Measurements from ENCODE around the gene LRMDA.

The LRMDA gene

GRCh38 chr10:75852851-75853484 is 421.5 kb downstream of the LRMDA start:
- no peaks in the 10 kb centered on the region for H3K9me3 Mint-ChIP-seq
- no peaks in the 10 kb centered on the region for H3K4me1 Mint-ChIP-seq (ENCODE audit: low read depth)
- H3K27me3 Mint-ChIP-seq (ENCODE audit: low read depth) = no peaks in the 10 kb centered on the region
- H3K4me3 Mint-ChIP-seq = no peak overlapping the region
- H3K36me3 Mint-ChIP-seq (ENCODE audit: low read depth) = no peaks in the 10 kb centered on the region
- H3K27ac Mint-ChIP-seq = no peak overlapping the region

DNA sequence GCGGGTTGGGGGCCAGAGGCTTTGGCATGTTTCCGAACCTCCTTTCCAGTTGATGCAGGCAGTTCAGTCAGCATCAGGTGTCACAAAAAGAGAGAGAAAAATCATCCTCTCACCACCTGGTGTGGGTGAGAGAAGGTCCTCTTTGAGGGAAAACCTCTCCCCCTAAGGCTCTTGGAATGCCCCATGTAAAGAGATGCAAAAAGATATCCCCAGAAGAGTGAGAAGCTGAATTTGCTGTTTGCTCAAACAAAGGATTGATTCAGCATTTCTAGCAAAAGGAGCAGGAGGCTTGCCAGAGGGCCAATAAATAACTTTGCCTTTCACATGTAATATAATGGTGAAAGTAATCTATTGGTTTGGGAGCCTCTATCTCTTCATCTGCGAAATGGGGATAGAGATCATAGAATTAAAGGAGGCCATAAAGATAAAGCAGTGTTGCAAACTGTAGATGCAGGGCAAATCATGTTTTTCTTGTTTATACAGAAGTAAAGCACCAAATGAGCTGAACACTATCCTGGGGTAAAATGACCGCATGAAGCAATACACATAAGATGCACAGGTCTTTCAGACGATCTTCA is 425.9 kb downstream of the LRMDA start:
- Mint-ChIP-seq H3K27me3 (ENCODE audit: low read depth) (no peaks in the 10 kb centered on the region), H3K4me3 (no peak overlapping the region), H3K9me3 (no peaks in the 10 kb centered on the region), H3K4me1 (ENCODE audit: low read depth) (no peaks in the 10 kb centered on the region), H3K27ac (no peak overlapping the region), H3K36me3 (ENCODE audit: low read depth) (no peaks in the 10 kb centered on the region)

DNA sequence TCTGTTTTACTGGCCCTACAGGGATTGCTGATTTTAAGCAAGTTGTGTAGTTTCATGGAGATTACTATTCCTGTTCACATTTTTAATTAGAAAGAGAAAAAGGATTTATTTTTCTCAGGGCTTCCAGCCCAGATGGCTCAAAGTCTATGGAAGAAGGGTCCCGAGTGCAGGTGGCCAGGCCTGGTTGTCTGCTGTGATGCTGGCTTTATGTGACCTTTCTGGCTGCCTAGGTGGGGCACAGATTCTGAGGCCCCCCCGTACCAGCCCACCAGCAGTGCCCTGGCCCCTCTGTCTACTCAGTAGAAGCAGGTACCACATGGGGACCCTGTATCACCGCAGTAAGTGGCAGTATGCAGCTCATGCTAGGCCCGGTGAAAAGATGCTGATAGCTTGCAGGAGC is 426.5 kb downstream of the LRMDA start:
- no peaks in the 10 kb centered on the region for H3K4me1 Mint-ChIP-seq (ENCODE audit: low read depth)
- no peaks in the 10 kb centered on the region for H3K27me3 Mint-ChIP-seq (ENCODE audit: low read depth)
- no peaks in the 10 kb centered on the region for H3K36me3 Mint-ChIP-seq (ENCODE audit: low read depth)
- no peaks in the 10 kb centered on the region for H3K9me3 Mint-ChIP-seq
- no peak overlapping the region for H3K27ac Mint-ChIP-seq
- H3K4me3 Mint-ChIP-seq = no peak overlapping the region

DNA sequence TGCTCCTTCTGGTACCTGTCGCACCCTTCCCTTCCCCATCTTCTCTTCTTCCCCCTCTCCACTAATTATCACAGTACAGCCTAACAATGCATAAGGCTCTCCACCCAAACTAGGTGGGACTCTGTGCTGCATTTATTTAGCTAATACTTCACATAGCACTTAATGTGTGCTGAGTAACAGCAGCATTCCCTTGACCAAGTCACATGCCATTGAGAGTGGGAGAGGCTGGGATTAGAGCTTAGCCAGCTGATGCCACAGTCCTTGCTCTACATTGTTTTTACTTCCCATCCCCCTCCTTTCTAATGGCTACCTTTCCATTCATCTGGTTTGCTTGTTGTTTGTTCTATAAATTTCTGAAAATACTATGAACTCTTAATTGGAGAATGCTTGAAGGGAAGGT is 426.9 kb downstream of the LRMDA start:
- H3K36me3 Mint-ChIP-seq (ENCODE audit: low read depth) = no peaks in the 10 kb centered on the region
- no peaks in the 10 kb centered on the region for H3K27me3 Mint-ChIP-seq (ENCODE audit: low read depth)
- H3K4me3 Mint-ChIP-seq = no peak overlapping the region
- no peak overlapping the region for H3K27ac Mint-ChIP-seq
- H3K4me1 Mint-ChIP-seq (ENCODE audit: low read depth) = no peaks in the 10 kb centered on the region
- H3K9me3 Mint-ChIP-seq = no peaks in the 10 kb centered on the region

DNA sequence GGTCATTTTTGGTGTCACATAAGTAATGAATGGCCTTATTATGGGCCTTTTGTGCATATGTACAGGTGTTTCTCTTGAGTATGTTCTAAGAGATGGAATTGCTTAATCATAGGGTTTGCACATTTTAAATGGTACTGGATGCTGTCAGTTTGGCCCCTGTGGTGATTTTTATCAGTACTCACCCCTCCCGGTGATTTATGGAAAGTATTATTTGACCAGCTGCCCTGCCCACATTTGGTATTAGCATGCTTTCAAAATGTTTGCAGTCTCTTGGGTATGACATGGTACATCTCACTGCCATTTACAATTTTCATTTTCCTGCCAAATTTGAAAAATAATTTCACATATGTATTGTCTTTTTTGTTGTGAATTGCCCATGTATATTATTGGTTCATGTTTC is 427.7 kb downstream of the LRMDA start:
- Mint-ChIP-seq H3K27ac (no peak overlapping the region), H3K4me3 (no peak overlapping the region), H3K36me3 (ENCODE audit: low read depth) (no peaks in the 10 kb centered on the region), H3K9me3 (no peaks in the 10 kb centered on the region), H3K4me1 (ENCODE audit: low read depth) (no peaks in the 10 kb centered on the region), H3K27me3 (ENCODE audit: low read depth) (no peaks in the 10 kb centered on the region)

DNA sequence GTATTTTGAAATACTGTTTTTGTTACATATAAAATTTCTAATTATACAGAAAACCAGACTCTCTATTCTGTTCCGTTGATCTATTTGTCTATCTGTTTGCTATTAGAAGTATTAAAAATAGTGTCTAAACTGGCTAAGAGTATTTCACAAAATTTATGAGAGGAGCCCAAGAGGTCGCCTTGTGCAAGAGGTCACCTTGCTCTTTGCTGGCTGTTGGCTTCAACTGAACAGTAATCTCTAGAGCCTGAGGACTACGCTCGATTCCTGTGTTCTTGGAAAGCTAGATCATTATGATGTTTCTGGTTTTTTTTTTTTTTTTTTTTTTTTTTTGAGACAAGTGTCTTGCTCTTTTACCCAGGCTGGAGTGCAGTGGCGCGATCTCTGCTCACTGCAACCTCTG is 428.6 kb downstream of the LRMDA start:
- H3K4me1 Mint-ChIP-seq (ENCODE audit: low read depth) = no peaks in the 10 kb centered on the region

GRCh38 chr10:75861582-75861981 is 430.2 kb downstream of the LRMDA start:
- Mint-ChIP-seq H3K27me3 (ENCODE audit: low read depth) (no peaks in the 10 kb centered on the region), H3K36me3 (ENCODE audit: low read depth) (no peaks in the 10 kb centered on the region), H3K4me1 (ENCODE audit: low read depth) (no peaks in the 10 kb centered on the region)

More for the DNA sequence above, 428.6 kb downstream of the LRMDA start:
- no peak overlapping the region for H3K27ac Mint-ChIP-seq
- H3K27me3 Mint-ChIP-seq (ENCODE audit: low read depth) = no peaks in the 10 kb centered on the region
- no peaks in the 10 kb centered on the region for H3K9me3 Mint-ChIP-seq
- no peaks in the 10 kb centered on the region for H3K36me3 Mint-ChIP-seq (ENCODE audit: low read depth)
- no peak overlapping the region for H3K4me3 Mint-ChIP-seq

GRCh38 chr10:75862935-75863334 is 431.5 kb downstream of the LRMDA start:
- Mint-ChIP-seq H3K27me3 (ENCODE audit: low read depth) (no peaks in the 10 kb centered on the region), H3K36me3 (ENCODE audit: low read depth) (no peaks in the 10 kb centered on the region), H3K4me3 (no peak overlapping the region), H3K9me3 (no peaks in the 10 kb centered on the region), H3K4me1 (ENCODE audit: low read depth) (no peaks in the 10 kb centered on the region), H3K27ac (no peak overlapping the region)

More at GRCh38 chr10:75861582-75861981, 430.2 kb downstream of the LRMDA start:
- Mint-ChIP-seq H3K4me3 (no peak overlapping the region), H3K9me3 (no peaks in the 10 kb centered on the region), H3K27ac (no peak overlapping the region)

DNA sequence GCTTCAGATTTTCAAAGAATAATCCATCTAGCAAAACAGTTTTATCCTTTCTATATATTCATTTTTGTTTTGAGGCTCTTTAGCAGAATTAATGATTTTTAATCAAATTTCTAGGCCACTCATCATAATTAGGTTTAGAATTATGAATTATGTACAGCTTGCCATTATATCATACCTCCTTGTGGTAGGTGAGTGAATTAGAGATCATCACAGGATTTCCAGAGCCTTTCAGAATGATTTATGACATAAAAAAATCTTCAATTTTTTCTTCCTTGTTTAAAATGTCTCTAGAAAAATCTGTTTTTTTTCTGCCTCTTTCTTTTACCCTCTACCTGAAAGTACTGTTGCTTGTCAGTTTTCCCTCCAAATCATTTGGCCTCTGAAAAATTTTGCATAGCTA is 433.3 kb downstream of the LRMDA start:
- H3K9me3 Mint-ChIP-seq = no peaks in the 10 kb centered on the region
- H3K27ac Mint-ChIP-seq = no peak overlapping the region
- H3K27me3 Mint-ChIP-seq (ENCODE audit: low read depth) = no peaks in the 10 kb centered on the region
- H3K4me3 Mint-ChIP-seq = no peak overlapping the region
- no peaks in the 10 kb centered on the region for H3K4me1 Mint-ChIP-seq (ENCODE audit: low read depth)
- H3K36me3 Mint-ChIP-seq (ENCODE audit: low read depth) = no peaks in the 10 kb centered on the region

DNA sequence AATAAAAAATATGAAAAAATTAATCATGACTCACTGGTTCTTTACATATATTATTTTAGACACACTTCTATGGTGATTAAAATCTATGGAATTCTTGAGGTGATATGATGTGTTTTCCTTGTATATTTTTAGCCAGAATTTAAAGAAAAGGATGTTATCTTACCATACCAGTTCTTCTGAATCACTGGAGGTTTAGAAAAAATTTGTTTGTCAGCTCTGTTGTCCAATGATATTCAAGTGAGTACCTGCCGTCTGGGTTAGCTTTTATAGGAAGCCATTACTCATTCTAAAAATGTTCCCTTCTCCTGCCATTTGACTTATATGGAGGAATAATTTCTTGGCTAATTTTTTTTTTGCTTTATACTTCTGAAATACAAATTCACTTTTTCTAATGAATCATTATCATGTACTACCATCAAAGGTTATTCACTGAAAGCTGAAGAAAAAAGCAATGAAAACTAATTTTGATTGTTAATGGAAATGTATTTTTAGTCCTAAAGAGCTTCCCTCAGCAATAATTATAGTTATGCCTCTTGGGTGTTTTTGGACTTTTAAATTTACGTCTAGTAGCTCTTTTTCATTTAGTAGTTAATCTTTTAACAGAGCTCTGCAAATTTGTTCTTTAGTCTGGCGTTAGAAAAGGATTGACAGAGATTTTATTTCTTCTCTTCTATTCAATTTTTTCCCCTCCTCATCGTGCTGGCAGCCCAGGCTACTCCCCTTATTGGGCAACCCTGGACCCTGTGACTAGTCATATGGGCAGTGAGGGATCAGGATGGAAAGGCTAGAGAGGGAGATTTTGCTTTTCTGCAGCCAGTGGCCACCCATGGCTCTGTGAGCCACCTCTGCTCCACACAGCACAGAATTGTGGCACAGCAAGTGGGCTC is 434.2 kb downstream of the LRMDA start:
- Mint-ChIP-seq H3K4me3 (no peak overlapping the region), H3K4me1 (ENCODE audit: low read depth) (no peaks in the 10 kb centered on the region), H3K27ac (no peak overlapping the region), H3K27me3 (ENCODE audit: low read depth) (no peaks in the 10 kb centered on the region), H3K9me3 (no peaks in the 10 kb centered on the region), H3K36me3 (ENCODE audit: low read depth) (no peaks in the 10 kb centered on the region)

DNA sequence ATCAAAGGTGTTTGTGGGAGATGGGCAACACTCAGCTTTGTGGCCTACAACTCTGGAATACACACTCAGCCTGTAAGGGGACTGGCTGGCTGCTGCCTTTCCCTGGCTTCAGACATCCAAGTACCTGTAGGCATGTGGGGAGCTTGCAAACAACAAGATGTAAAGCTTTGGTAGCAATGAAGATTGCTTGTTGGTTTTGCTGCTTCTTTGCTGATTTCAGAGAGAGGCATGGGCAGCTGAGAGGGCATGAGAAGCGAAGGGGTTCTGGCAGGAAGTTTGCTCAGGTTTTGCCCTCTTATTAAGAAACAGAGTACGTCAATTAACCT is 434.8 kb downstream of the LRMDA start:
- no peaks in the 10 kb centered on the region for H3K27me3 Mint-ChIP-seq (ENCODE audit: low read depth)
- no peaks in the 10 kb centered on the region for H3K9me3 Mint-ChIP-seq
- no peak overlapping the region for H3K4me3 Mint-ChIP-seq
- H3K27ac Mint-ChIP-seq = no peak overlapping the region
- H3K4me1 Mint-ChIP-seq (ENCODE audit: low read depth) = no peaks in the 10 kb centered on the region
- no peaks in the 10 kb centered on the region for H3K36me3 Mint-ChIP-seq (ENCODE audit: low read depth)

GRCh38 chr10:75866731-75867130 is 435.3 kb downstream of the LRMDA start:
- Mint-ChIP-seq H3K27ac (no peak overlapping the region), H3K36me3 (ENCODE audit: low read depth) (no peaks in the 10 kb centered on the region), H3K4me1 (ENCODE audit: low read depth) (no peaks in the 10 kb centered on the region), H3K27me3 (ENCODE audit: low read depth) (no peaks in the 10 kb centered on the region), H3K9me3 (no peaks in the 10 kb centered on the region), H3K4me3 (no peak overlapping the region)

- Mint-ChIP-seq H3K4me1 (ENCODE audit: low read depth) (no peaks in the 10 kb centered on the region), H3K36me3 (ENCODE audit: low read depth) (no peaks in the 10 kb centered on the region), H3K27me3 (ENCODE audit: low read depth) (no peaks in the 10 kb centered on the region), H3K9me3 (no peaks in the 10 kb centered on the region), H3K4me3 (no peak overlapping the region), H3K27ac (no peak overlapping the region)
These were observed 437.1 kb downstream of the LRMDA start for GRCh38 chr10:75868574-75868973.

DNA sequence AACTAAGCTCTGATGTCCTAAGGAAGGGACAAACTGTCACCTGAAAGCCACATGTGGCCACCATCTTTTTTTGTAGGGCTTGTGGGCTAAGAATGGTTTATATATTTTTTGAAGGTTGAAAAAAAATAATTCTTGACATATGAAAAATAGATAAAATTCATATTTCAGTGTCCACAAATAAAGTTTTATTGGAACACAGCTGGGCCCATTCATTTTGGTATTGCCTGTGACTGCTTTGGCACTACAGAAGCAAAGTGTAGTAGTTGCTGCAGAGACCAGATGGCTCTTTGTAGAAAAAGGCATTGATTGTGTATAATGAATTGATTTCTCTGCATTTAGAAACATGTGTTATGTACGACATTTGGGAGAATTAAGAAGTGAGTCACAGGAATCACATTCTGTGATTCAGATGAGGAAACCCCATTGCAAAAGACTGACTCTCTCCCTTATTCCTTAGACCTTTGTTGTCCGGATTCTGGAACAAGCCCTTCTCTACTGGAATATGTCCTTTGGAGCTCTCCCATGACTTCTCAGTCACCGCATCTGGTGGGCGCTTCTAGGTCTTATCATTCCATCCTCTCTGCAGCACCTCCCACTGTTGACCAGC is 438.7 kb downstream of the LRMDA start:
- Mint-ChIP-seq H3K27ac (no peak overlapping the region), H3K4me3 (no peak overlapping the region), H3K9me3 (no peaks in the 10 kb centered on the region), H3K36me3 (ENCODE audit: low read depth) (no peaks in the 10 kb centered on the region), H3K27me3 (ENCODE audit: low read depth) (no peaks in the 10 kb centered on the region), H3K4me1 (ENCODE audit: low read depth) (no peaks in the 10 kb centered on the region)

DNA sequence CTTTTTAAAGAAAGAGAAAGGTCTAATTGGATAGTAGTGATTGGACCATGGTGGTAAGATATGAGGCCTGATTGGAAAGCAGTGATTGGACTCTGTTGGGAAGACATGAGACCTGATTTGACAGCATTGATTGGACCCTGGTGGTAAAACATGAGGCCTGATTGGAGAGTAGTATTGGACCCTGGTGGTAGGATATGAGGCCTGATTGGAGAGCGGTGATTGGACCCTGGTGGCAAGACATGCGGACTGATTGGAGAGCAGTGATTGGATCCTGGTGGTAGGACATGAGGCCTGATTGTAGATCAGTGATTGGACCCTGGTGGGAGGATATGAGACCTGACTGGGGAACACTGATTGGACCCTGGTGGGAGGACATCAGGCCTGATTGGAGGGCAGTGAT is 444.3 kb downstream of the LRMDA start:
- H3K36me3 Mint-ChIP-seq (ENCODE audit: low read depth) = no peaks in the 10 kb centered on the region
- no peak overlapping the region for H3K4me3 Mint-ChIP-seq
- no peaks in the 10 kb centered on the region for H3K9me3 Mint-ChIP-seq
- H3K27me3 Mint-ChIP-seq (ENCODE audit: low read depth) = no peaks in the 10 kb centered on the region
- H3K27ac Mint-ChIP-seq = no peak overlapping the region
- H3K4me1 Mint-ChIP-seq (ENCODE audit: low read depth) = no peaks in the 10 kb centered on the region

Measured in T-helper 1 cell treated with Interleukin-12 subunit alpha and Interleukin-12 subunit beta and Interleukin-4 antibody, amounts not matched to agents 30 μg/mL and 1 μg/mL, for 36 hours (primary cell).